ENCODE data around the gene NKAIN2.

NKAIN2 gene

GRCh38 chr6:124524491-124525200 lies 721.0 kb downstream of the NKAIN2 start:
- no peaks in the 10 kb centered on the region for H3K36me3 ChIP-seq (ENCODE audit: control insufficient read depth in 2 of 2, insufficient read depth in 2 of 2, low read length in 2 of 2)
- no peak overlapping the region for H3K27ac ChIP-seq (ENCODE audit: low read depth in 2 of 2, low read length in 2 of 2)
- H3K9me3 ChIP-seq (ENCODE audit: control insufficient read depth in 2 of 2, low read length in 2 of 2): no peaks in the 10 kb centered on the region
- H3K4me1 ChIP-seq (ENCODE audit: control insufficient read depth in 2 of 2, insufficient read depth in 2 of 2, low read length in 2 of 2): no peaks in the 10 kb centered on the region
- no peaks in the 10 kb centered on the region for H3K27me3 ChIP-seq (ENCODE audit: control insufficient read depth in 2 of 2, insufficient read depth in 2 of 2, low read length in 2 of 2)
- no peak overlapping the region for H3K4me3 ChIP-seq (ENCODE audit: low read length in 2 of 2)
- no peak overlapping the region for H3K9ac ChIP-seq (ENCODE audit: low read depth in 1 of 2, low read length in 2 of 2)

DNA sequence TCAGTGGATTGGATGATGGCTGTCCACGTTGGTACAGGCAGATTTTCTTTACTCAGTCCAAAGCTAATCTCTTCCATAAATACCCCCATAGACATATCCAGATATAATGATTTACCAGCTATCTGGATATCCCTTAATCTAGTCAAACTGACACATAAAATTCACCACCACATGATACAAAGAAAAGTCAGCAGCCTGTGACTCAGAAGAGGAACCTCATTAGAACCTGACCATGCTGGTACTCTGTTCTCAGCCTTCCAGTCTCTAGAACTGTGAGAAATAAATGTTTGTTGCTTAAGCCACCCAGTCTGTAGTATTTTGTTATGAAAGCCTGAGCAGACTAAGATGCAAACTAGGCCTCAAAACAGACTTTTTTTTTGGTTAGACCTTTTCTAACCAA lies 727.3 kb downstream of the NKAIN2 start:
- Histone ChIP-seq H3K27ac (ENCODE audit: low read depth in 2 of 2, low read length in 2 of 2) (no peak overlapping the region), H3K36me3 (ENCODE audit: control insufficient read depth in 2 of 2, insufficient read depth in 2 of 2, low read length in 2 of 2) (no peaks in the 10 kb centered on the region), H3K27me3 (ENCODE audit: control insufficient read depth in 2 of 2, insufficient read depth in 2 of 2, low read length in 2 of 2) (no peaks in the 10 kb centered on the region), H3K9ac (ENCODE audit: low read depth in 1 of 2, low read length in 2 of 2) (no peak overlapping the region), H3K4me3 (ENCODE audit: low read length in 2 of 2) (no peak overlapping the region), H3K4me1 (ENCODE audit: control insufficient read depth in 2 of 2, insufficient read depth in 2 of 2, low read length in 2 of 2) (no peaks in the 10 kb centered on the region), H3K9me3 (ENCODE audit: control insufficient read depth in 2 of 2, low read length in 2 of 2) (no peaks in the 10 kb centered on the region)

DNA sequence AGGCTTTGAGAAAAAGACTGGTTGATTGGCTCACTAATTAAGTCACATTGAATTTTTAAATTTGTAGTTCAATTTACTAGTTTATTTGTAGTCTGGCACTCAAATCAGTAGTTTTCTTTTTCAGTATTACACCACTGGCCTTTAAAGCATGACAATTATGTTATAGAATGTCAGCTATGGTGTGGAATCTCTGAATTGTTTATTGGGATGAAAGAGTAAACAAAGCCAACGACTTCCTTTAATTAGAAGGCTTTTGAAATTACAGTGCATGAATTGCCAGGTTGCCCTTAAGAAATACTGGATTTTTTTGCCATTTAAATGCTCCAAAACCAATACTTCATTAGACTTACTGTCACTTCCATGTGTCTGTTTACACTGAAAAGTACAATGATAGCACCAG lies 731.6 kb downstream of the NKAIN2 start:
- no peak overlapping the region for H3K27ac ChIP-seq (ENCODE audit: low read depth in 2 of 2, low read length in 2 of 2)
- H3K4me1 ChIP-seq (ENCODE audit: control insufficient read depth in 2 of 2, insufficient read depth in 2 of 2, low read length in 2 of 2): peaks cover 0 to 3% of the 10 kb centered on the region in 2 donors
- no peak overlapping the region for H3K4me3 ChIP-seq (ENCODE audit: low read length in 2 of 2)
- no peaks in the 10 kb centered on the region for H3K27me3 ChIP-seq (ENCODE audit: control insufficient read depth in 2 of 2, insufficient read depth in 2 of 2, low read length in 2 of 2)
- no peaks in the 10 kb centered on the region for H3K9me3 ChIP-seq (ENCODE audit: control insufficient read depth in 2 of 2, low read length in 2 of 2)
- no peak overlapping the region for H3K9ac ChIP-seq (ENCODE audit: low read depth in 1 of 2, low read length in 2 of 2)
- no peaks in the 10 kb centered on the region for H3K36me3 ChIP-seq (ENCODE audit: control insufficient read depth in 2 of 2, insufficient read depth in 2 of 2, low read length in 2 of 2)

GRCh38 chr6:124535746-124536145 lies 732.1 kb downstream of the NKAIN2 start:
- Histone ChIP-seq H3K4me1 (ENCODE audit: control insufficient read depth in 2 of 2, insufficient read depth in 2 of 2, low read length in 2 of 2) (peaks cover 0 to 3% of the 10 kb centered on the region in 2 donors), H3K4me3 (ENCODE audit: low read length in 2 of 2) (no peak overlapping the region), H3K9ac (ENCODE audit: low read depth in 1 of 2, low read length in 2 of 2) (no peak overlapping the region), H3K27me3 (ENCODE audit: control insufficient read depth in 2 of 2, insufficient read depth in 2 of 2, low read length in 2 of 2) (no peaks in the 10 kb centered on the region), H3K9me3 (ENCODE audit: control insufficient read depth in 2 of 2, low read length in 2 of 2) (no peaks in the 10 kb centered on the region), H3K36me3 (ENCODE audit: control insufficient read depth in 2 of 2, insufficient read depth in 2 of 2, low read length in 2 of 2) (no peaks in the 10 kb centered on the region), H3K27ac (ENCODE audit: low read depth in 2 of 2, low read length in 2 of 2) (no peak overlapping the region)

DNA sequence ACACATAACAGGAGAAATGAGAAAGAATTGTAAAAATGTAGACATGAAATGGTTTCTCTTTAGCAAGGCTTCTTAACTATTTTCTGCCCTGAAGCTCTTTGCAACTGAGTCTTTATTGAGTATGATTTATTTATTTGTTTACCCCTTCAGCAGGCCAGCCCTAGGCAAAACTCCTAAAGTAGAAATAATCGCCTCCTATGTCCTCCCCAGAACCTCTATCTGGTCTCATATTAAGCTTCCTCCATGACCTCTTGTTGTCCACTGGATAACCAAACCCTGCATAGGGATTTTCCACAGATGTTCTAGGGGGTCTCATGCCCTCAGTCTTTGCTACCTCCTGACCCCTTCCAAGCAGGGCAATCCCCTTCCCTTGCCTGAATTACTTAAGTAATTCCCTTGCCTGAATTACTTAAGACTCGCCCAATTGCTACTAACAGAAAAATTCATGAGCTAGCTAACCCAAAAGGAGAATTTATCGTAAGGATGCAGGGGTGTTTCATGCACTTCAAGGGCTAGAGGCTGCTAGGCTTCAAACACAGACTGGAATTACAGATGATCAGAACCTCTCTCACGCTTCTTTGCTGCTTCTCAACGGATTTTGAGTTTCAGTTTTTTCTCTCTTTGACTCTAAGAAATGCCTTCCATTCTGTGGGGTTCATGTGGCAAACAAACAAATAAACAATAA lies 732.6 kb downstream of the NKAIN2 start:
- Histone ChIP-seq H3K9me3 (ENCODE audit: control insufficient read depth in 2 of 2, low read length in 2 of 2) (no peaks in the 10 kb centered on the region), H3K27me3 (ENCODE audit: control insufficient read depth in 2 of 2, insufficient read depth in 2 of 2, low read length in 2 of 2) (no peaks in the 10 kb centered on the region), H3K9ac (ENCODE audit: low read depth in 1 of 2, low read length in 2 of 2) (no peak overlapping the region), H3K27ac (ENCODE audit: low read depth in 2 of 2, low read length in 2 of 2) (no peak overlapping the region), H3K4me3 (ENCODE audit: low read length in 2 of 2) (no peak overlapping the region), H3K4me1 (ENCODE audit: control insufficient read depth in 2 of 2, insufficient read depth in 2 of 2, low read length in 2 of 2) (peaks cover 0 to 3% of the 10 kb centered on the region in 2 donors), H3K36me3 (ENCODE audit: control insufficient read depth in 2 of 2, insufficient read depth in 2 of 2, low read length in 2 of 2) (no peaks in the 10 kb centered on the region)

- Histone ChIP-seq H3K9me3 (ENCODE audit: control insufficient read depth in 2 of 2, low read length in 2 of 2) (no peaks in the 10 kb centered on the region), H3K27ac (ENCODE audit: low read depth in 2 of 2, low read length in 2 of 2) (no peak overlapping the region), H3K36me3 (ENCODE audit: control insufficient read depth in 2 of 2, insufficient read depth in 2 of 2, low read length in 2 of 2) (no peaks in the 10 kb centered on the region), H3K4me3 (ENCODE audit: low read length in 2 of 2) (no peak overlapping the region), H3K4me1 (ENCODE audit: control insufficient read depth in 2 of 2, insufficient read depth in 2 of 2, low read length in 2 of 2) (peaks cover 0 to 3% of the 10 kb centered on the region in 2 donors), H3K9ac (ENCODE audit: low read depth in 1 of 2, low read length in 2 of 2) (no peak overlapping the region), H3K27me3 (ENCODE audit: control insufficient read depth in 2 of 2, insufficient read depth in 2 of 2, low read length in 2 of 2) (no peaks in the 10 kb centered on the region)
Measured at GRCh38 chr6:124536842-124537191, 733.2 kb downstream of the NKAIN2 start.

- Histone ChIP-seq H3K9ac (ENCODE audit: low read depth in 1 of 2, low read length in 2 of 2) (no peak overlapping the region), H3K4me3 (ENCODE audit: low read length in 2 of 2) (no peak overlapping the region), H3K27me3 (ENCODE audit: control insufficient read depth in 2 of 2, insufficient read depth in 2 of 2, low read length in 2 of 2) (no peaks in the 10 kb centered on the region), H3K9me3 (ENCODE audit: control insufficient read depth in 2 of 2, low read length in 2 of 2) (no peaks in the 10 kb centered on the region), H3K36me3 (ENCODE audit: control insufficient read depth in 2 of 2, insufficient read depth in 2 of 2, low read length in 2 of 2) (no peaks in the 10 kb centered on the region), H3K4me1 (ENCODE audit: control insufficient read depth in 2 of 2, insufficient read depth in 2 of 2, low read length in 2 of 2) (peaks cover 0 to 3% of the 10 kb centered on the region in 2 donors), H3K27ac (ENCODE audit: low read depth in 2 of 2, low read length in 2 of 2) (no peak overlapping the region)
Measured at GRCh38 chr6:124539096-124539495, 735.4 kb downstream of the NKAIN2 start.

- Histone ChIP-seq H3K36me3 (ENCODE audit: control insufficient read depth in 2 of 2, insufficient read depth in 2 of 2, low read length in 2 of 2) (no peaks in the 10 kb centered on the region), H3K9ac (ENCODE audit: low read depth in 1 of 2, low read length in 2 of 2) (no peak overlapping the region), H3K9me3 (ENCODE audit: control insufficient read depth in 2 of 2, low read length in 2 of 2) (no peaks in the 10 kb centered on the region), H3K4me3 (ENCODE audit: low read length in 2 of 2) (no peak overlapping the region), H3K27me3 (ENCODE audit: control insufficient read depth in 2 of 2, insufficient read depth in 2 of 2, low read length in 2 of 2) (no peaks in the 10 kb centered on the region), H3K27ac (ENCODE audit: low read depth in 2 of 2, low read length in 2 of 2) (no peak overlapping the region), H3K4me1 (ENCODE audit: control insufficient read depth in 2 of 2, insufficient read depth in 2 of 2, low read length in 2 of 2) (no peaks in the 10 kb centered on the region)
Measured at GRCh38 chr6:124541573-124541972, 737.9 kb downstream of the NKAIN2 start.

DNA sequence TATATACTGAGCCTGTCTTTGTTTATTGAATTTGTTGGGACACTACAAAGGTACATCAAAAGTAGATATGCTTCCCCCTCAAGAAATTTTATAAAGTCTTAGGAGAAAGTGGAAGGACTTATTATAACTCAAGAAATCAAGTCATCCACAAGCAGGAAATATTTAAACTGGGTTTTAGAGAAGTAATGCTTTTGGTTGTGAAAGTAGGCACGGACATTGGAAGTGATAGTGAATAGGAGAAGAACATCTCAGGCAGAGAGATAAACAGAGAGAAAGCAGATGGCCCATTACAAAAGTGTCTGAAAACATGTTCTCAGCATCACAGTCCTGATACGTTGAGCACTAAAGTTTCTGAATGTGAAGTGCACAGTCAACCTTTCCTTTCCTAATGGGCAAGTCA lies 742.9 kb downstream of the NKAIN2 start:
- Histone ChIP-seq H3K4me1 (ENCODE audit: control insufficient read depth in 2 of 2, insufficient read depth in 2 of 2, low read length in 2 of 2) (no peaks in the 10 kb centered on the region), H3K9me3 (ENCODE audit: control insufficient read depth in 2 of 2, low read length in 2 of 2) (no peaks in the 10 kb centered on the region), H3K27me3 (ENCODE audit: control insufficient read depth in 2 of 2, insufficient read depth in 2 of 2, low read length in 2 of 2) (no peaks in the 10 kb centered on the region), H3K9ac (ENCODE audit: low read depth in 1 of 2, low read length in 2 of 2) (no peak overlapping the region), H3K4me3 (ENCODE audit: low read length in 2 of 2) (no peak overlapping the region), H3K36me3 (ENCODE audit: control insufficient read depth in 2 of 2, insufficient read depth in 2 of 2, low read length in 2 of 2) (no peaks in the 10 kb centered on the region), H3K27ac (ENCODE audit: low read depth in 2 of 2, low read length in 2 of 2) (no peak overlapping the region)

GRCh38 chr6:124551711-124552233 lies 748.1 kb downstream of the NKAIN2 start:
- no peaks in the 10 kb centered on the region for H3K9me3 ChIP-seq (ENCODE audit: control insufficient read depth in 2 of 2, low read length in 2 of 2)
- no peaks in the 10 kb centered on the region for H3K36me3 ChIP-seq (ENCODE audit: control insufficient read depth in 2 of 2, insufficient read depth in 2 of 2, low read length in 2 of 2)
- no peak overlapping the region for H3K9ac ChIP-seq (ENCODE audit: low read depth in 1 of 2, low read length in 2 of 2)
- no peak overlapping the region for H3K27ac ChIP-seq (ENCODE audit: low read depth in 2 of 2, low read length in 2 of 2)
- H3K4me1 ChIP-seq (ENCODE audit: control insufficient read depth in 2 of 2, insufficient read depth in 2 of 2, low read length in 2 of 2): no peaks in the 10 kb centered on the region
- H3K4me3 ChIP-seq (ENCODE audit: low read length in 2 of 2): no peak overlapping the region
- no peaks in the 10 kb centered on the region for H3K27me3 ChIP-seq (ENCODE audit: control insufficient read depth in 2 of 2, insufficient read depth in 2 of 2, low read length in 2 of 2)

Measured in mucosa of rectum (tissue), 2 donors.